GM18505 (cell line): ENCODE measurements around the gene LAMA2.

Experiments used
- ATAC-seq: cut with Tn5 transposase; IDR thresholded peaks from one replicate; pipeline ENCODE4 v1.9.1; 2021; ENCODE audit not compliant: unreplicated experiment
- POLR2A ChIP-seq: IDR thresholded peaks from 4 replicates; pipeline ENCODE4 v1.6.1; 2011; ENCODE audit warnings: borderline replicate concordance; ENCODE audit not compliant: insufficient read depth, insufficient read length; ENCODE audit errors: extremely low read depth

Gene LAMA2

DNA sequence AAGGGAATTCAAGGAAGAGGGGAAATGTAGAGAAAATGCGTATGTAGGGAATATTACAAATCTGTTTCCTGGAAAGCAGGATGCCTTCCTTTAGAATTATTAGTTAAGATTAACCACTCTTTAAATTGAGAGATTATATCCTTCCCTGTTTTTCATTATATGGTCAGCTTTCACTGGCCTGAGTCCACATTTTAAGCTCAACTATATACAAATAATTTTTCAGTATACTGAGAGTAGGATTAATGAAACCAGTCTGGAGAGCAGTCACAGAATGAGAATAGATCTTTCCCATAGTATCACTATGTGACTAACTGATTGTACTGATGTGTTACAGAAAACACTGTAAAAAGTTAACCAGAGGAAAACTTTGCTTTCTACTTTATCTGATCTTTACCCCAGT lies 306.3 kb downstream of the LAMA2 start:
- ATAC-seq, result no peak

DNA sequence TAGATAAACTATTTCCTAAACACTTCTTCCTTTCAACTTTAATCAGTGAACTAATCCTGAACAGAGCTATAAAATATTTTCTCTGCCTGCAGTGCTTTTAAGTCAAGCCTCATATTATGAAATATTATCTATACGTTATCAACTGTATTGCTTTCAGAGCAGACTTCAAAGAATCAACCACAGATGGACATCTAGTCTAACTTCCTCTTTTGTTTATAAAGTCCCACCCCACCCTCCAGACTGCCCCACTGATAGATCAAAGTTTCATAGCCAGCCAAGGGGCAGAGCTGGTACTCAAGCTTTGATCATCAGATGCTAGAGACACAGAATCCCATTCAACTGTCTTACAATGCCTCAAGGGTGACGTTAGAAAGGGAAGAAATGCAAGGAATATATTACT lies 308.3 kb downstream of the LAMA2 start:
- no peak for TF ChIP-seq POLR2A
- ATAC-seq, result no peak

More for the DNA sequence above, 306.3 kb downstream of the LAMA2 start:
- no peak for TF ChIP-seq POLR2A

GRCh38 chr6:129192458-129192989 lies 309.6 kb downstream of the LAMA2 start:
- ATAC-seq, result no peak
- TF ChIP-seq POLR2A, result no peak

GRCh38 chr6:129194306-129194941 lies 311.5 kb downstream of the LAMA2 start:
- no peak for ATAC-seq
- no peak for TF ChIP-seq POLR2A

DNA sequence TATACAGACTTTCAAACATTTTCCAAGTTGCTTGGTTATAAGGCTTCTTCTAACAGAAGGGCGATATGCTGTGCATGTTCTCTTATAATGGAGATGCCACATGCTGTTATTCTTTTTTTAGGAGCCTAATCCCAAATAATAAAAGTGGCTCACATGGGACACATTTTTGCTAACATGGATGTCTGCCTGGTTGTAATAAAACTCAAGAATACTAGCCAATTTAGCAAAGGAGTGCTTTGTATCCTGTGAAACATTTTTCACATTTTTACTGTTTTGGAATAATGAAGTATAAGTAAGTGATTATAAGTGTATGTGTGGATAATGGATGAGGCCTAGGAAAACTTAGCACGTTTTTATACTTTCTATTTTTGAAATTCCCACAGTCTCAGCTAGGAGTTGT lies 312.2 kb downstream of the LAMA2 start:
- ATAC-seq, result no peak

DNA sequence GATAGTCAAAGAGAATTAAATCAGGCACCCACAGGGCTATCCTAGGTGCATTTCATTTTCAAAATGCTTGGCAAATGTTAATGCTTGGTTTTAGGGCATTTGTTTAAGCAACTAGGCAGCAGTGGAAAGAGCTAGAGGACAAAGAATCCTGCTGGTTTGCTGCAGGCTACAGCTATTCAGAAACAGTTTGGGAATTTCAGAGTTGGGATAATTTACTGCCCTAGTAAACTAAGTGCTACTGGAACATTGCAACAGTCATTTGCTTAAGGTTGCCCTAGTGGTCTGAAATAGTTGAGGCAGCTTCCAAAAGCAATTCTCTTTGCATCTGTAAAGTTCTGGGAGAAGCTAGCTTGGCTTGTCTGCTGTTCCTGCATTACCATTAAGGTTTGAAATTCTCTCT lies 312.7 kb downstream of the LAMA2 start:
- TF ChIP-seq POLR2A, result no peak
- ATAC-seq, result no peak

More for the DNA sequence above, 312.2 kb downstream of the LAMA2 start:
- TF ChIP-seq POLR2A, result no peak

DNA sequence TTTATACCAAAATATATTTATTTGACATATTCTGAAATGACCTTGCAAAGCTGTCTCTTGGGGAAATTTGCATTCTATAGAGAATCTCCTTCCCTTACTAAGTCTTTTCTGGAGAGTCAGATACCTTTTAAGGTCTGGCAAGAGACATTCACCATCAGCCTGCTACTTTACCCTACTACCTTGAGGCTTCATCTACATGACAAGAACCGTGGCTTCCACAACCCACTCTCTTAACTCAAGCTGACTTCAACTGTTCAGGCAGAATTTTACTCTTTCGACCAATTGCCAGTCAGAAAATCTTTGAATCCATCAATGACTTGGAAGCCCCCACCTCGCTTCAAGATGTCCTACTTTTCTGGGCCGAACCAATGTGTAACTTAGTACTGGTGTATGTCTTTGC lies 314.2 kb downstream of the LAMA2 start:
- no peak for TF ChIP-seq POLR2A
- ATAC-seq, result no peak

GRCh38 chr6:129200151-129200550 lies 317.2 kb downstream of the LAMA2 start:
- ATAC-seq, result no peak
- no peak for TF ChIP-seq POLR2A

DNA sequence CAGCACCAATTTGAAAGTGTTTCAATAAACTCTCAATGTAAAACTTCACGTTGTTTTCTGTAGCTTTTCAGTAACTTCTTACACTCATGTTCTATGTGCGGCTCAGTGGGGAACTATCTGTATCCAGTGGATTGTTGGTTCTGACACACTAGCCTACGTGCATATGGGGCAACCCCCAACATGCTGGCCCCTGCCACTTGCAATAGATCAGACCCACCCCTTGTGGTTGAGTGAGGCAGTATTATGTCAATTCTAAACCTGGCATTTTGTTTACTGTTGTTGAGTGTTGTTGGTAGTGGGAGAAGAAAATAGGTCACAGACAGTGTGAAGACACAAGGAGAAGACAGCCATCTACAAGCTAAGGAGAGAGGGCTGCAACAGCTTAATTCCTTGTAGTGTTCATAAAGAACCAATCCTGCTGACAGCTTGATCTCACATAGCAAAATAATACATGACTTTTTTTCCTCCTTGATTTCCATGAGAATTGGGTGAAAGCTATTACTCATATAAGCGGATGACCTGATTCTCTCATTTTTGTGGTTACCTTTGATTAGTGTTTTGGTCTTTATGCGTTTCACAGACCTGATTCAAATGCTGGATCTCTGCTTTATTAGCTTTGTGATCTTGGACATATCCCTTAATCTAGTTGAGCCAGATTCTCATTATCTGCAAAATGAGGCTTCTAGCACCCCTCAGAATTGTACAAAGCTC lies 320.4 kb downstream of the LAMA2 start:
- no peak for ATAC-seq

GRCh38 chr6:129206821-129207220 lies 323.9 kb downstream of the LAMA2 start:
- no peak for TF ChIP-seq POLR2A

More for the DNA sequence above, 320.4 kb downstream of the LAMA2 start:
- no peak for TF ChIP-seq POLR2A

GRCh38 chr6:129207832-129208231 lies 324.9 kb downstream of the LAMA2 start:
- TF ChIP-seq POLR2A, result no peak
- ATAC-seq, result no peak

More at GRCh38 chr6:129206821-129207220, 323.9 kb downstream of the LAMA2 start:
- ATAC-seq, result no peak

GRCh38 chr6:129208415-129209034 lies 325.6 kb downstream of the LAMA2 start:
- no peak for TF ChIP-seq POLR2A
- no peak for ATAC-seq

- TF ChIP-seq POLR2A, result no peak
- no peak for ATAC-seq
These were observed 326.4 kb downstream of the LAMA2 start for GRCh38 chr6:129209355-129209754.

- TF ChIP-seq POLR2A, result no peak
- ATAC-seq, result no peak
These were observed 327.7 kb downstream of the LAMA2 start for GRCh38 chr6:129210684-129211083.

- no peak for ATAC-seq
- no peak for TF ChIP-seq POLR2A
These were observed 328.7 kb downstream of the LAMA2 start for GRCh38 chr6:129211626-129212025.

DNA sequence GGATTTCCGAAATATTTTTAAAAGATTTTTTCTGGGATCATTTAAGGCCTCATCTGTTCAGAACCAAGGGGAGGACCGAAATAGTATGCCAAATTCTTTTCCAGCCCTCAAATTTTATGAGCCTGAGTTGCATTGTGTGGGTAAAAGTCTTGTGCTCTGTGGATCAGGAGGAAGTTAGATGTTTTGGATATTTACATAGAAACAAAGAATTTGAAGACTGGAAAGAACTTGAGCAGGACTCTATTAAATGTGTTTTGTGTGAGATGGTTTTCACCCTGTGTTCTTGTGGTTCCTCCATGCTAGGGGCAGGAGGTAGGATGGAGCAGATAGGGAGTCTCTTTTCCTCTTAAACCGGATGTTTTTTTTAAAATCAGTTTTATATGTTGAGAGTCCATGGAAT lies 329.1 kb downstream of the LAMA2 start:
- no peak for TF ChIP-seq POLR2A

More for the DNA sequence above, 329.1 kb downstream of the LAMA2 start:
- ATAC-seq, result no peak
